IMR-90 (cell line): ENCODE measurements around the gene EFHD2.
"Not testable (repeated sequence)": the region's sequence is repeated elsewhere in the genome, so short reads cannot be mapped to it uniquely, and the experiment has no call there.

Experiments used
- CEBPB ChIP-seq: IDR thresholded peaks from 2 replicates; pipeline ENCODE4 v1.6.1; 2012; ENCODE audit warnings: low read depth, low read length, improper control_type of control experiment
- CTCF ChIP-seq: conservative IDR thresholded peaks from 2 replicates; pipeline ENCODE4 v1.5.1; 2012; ENCODE audit warnings: mild to moderate bottlenecking, low read depth, low read length, improper control_type of control experiment
- POLR2A ChIP-seq: IDR thresholded peaks from 2 replicates; pipeline ENCODE4 v1.6.1; 2012; ENCODE audit warnings: mild to moderate bottlenecking, low read depth, low read length
- USF2 ChIP-seq: fragments of 150-350 bp; IDR thresholded peaks from 2 replicates; pipeline ENCODE4 v1.6.1; 2017; ENCODE audit warnings: mild to moderate bottlenecking, antibody characterized with exemption, low read length, low read depth

- not testable (repeated sequence) for TF ChIP-seq CEBPB, CTCF, POLR2A, USF2
These were observed 30.5 kb upstream of the EFHD2 start for GRCh38 chr1:15379151-15379550.
